Stimulated activated CD8-positive, alpha-beta memory T cell treated with anti-CD3 and anti-CD28 coated beads, Interleukin-4, amount 100 ng/mL, for 48 hours (primary cell): ENCODE data around the gene EFS.
A peak's percentile ranks its signal among the peaks of the same experiment; 100 is the strongest.
"Not testable (repeated sequence)": the region's sequence is repeated elsewhere in the genome, so short reads cannot be mapped to it uniquely, and the experiment has no call there.

Source experiments
- DNase-seq: peaks from one replicate; pipeline ENCODE4 v3.0.0-alpha.2; 2020

EFS gene

GRCh38 chr14:23399136-23399535, 34.2 kb upstream of the EFS start:
- no peak for DNase-seq

DNA sequence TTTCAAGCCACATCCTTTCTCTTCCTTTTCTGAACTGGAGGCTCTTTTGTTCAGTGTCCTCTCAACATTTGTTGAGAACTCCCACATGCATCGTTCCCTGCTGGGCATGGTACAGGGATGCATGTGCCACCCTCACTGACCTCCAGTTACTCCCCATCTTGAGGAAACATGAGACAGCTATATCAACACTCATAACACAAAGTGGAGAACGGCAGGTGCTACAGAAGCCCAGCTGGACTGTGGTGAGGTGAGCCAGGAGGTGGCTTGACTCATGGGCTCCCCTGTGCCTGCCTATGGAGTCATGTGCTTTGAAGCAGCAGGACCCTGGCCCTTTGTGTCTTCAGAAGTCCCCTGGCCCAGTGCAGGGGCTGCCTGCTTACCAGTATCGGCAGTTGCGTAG, 33.4 kb upstream of the EFS start:
- no peak for DNase-seq

GRCh38 chr14:23396781-23397407, 31.9 kb upstream of the EFS start:
- DNase-seq, result no peak

- no peak for DNase-seq
Observed at GRCh38 chr14:23396126-23396525, 31.2 kb upstream of the EFS start.

- no peak for DNase-seq
Observed at GRCh38 chr14:23392613-23393012, 27.6 kb upstream of the EFS start.

DNA sequence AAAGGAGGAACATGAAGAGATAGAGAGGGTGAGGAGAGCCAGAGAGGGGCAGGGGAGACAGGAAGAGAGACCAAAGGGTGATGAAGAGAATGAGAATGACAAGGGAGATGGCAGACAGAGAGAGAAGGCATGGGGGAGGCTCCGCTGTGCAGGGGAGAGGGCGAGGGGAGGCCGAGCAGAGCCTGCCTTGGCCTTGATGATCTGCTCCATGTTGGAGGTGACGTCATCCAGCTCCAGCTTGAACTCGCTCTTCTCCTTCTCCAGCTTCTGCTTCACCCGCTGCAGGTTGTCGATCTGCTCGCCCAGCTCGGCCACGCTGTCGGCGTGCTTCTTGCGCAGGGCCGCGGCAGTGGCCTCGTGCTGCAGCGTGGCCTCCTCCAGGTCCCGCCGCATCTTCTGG, 24.9 kb upstream of the EFS start:
- DNase-seq, result not testable (repeated sequence)

GRCh38 chr14:23389396-23389795, 24.4 kb upstream of the EFS start:
- no peak for DNase-seq

- no peak for DNase-seq
Observed at GRCh38 chr14:23388996-23389395, 24.0 kb upstream of the EFS start.

DNA sequence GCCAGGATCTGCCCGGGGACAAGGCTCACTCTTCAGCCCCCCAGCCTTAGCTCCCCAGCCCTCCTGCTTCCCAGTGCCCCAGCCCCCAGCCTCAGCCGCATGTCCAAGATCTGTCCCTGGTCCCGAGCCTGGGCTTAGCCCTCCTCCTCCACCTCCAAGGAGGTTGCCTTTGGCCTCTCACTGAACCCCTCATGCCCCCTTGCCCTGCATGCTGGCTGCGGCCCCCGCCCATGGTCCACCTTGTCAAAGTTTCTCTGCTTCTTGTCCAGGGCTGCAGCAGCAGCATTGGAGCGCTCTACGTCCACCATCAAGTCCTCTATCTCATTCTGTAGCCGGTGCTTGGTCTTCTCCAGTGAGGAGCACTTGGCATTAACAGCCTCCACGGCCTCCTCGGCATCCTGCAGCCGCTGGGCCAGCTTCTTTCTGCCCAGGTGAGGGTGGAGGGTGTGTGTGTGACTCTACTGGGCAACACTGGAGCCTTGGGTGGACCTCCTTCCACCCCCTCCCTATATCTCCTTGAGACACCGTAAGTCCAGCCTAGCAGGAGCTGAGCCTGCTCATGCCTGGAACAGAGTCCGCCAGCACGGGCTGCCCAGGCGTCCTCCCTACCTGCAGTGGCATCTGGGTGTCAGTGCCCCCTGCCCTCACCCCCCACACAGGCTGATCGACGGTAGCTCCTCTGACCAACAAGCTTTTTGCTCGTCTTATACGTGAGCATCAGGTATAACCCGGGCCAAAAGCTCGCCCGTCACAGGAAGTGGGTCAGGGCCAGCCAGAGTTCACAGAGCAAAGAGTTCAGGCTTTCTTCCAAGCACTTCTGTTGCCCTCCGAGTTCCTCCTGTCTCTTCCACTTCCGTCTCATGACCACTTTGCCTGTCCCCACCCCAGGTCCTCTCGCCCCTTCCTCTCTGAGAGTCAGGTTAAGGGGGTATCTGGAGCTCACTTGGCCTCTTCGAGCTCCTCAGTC, 23.2 kb upstream of the EFS start:
- DNase-seq, result no peak

GRCh38 chr14:23386999-23387398, 22.0 kb upstream of the EFS start:
- DNase-seq, result no peak

DNA sequence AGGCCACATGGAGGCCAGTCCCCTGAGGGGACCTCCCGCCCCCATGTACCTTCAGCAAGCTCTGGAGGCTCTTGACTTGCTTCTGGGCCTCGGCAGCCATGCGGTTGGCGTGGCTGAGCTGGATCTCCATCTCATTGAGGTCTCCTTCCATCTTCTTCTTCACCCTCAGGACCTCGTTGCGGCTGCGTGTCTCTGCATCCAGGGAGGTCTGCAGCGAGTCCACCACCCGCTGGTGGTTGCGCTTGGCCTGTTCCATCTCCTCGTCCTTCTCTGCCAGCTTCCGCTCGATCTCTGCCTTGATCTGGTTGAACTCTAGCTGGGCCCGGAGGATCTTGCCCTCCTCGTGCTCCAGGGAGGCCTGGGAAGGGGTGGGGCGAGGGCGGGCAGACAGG, 21.3 kb upstream of the EFS start:
- not testable (repeated sequence) for DNase-seq

DNA sequence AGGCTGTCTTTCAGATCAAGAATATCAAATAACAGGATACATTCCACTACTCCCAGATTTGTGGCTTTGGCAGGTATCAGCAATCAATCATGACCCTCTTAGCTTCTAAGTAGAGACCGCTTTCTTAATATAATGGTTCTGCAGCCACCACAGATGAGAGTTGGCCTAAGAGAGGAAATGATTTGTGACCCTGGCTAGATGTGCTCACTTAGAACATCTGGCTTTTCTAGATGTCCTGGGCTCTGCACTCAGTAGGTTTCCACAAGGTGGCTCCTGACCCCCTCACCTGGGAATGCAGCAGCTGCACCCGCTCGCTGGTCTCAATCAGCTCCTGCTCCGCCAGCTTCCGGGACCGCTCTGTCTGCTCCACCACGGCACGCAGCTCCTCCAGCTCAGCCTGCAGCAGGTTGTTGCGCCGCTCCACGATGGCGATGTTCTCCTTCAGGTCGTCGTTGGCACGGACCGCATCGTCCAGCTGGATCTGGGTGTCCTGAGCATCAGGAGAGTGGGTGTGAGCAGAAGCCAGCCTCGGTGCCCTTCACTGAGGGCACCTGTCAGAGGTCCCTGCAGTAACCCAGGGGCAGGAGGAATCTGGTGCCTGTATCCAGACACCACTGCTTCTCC, 20.8 kb upstream of the EFS start:
- DNase-seq, result no peak

GRCh38 chr14:23385244-23385641, 20.3 kb upstream of the EFS start:
- no peak for DNase-seq

DNA sequence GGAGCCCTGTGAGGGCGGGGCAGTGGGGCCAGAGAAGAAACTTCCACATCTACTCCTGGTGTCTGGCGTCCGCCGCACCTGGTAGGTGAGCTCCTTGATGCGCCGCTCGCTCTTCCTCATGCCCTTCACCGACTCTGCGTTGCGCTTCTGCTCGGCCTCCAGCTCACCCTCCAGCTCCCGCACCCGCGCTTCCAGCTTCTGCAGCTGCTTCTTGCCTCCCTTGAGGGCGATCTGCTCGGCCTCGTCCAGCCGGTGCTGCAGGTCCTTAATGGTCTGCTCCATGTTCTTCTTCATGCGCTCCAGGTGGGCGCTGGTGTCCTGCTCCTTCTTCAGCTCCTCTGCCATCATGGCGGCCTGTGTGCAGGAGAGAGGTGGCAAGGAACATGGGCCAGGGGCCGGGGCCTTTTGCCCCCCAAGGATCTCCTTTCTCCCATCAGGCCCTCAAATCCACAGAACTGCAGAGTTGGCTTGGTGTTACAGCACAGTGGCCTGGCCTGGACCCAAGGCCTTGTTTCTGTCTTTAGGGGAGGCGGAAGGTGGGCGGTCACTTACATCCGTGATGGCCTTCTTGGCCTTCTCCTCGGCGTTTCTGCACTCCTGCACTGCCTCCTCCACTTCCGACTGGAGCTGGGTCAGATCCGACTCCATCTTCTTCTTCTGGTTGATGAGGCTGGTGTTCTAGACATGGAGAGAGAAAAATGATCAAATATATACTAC, 19.6 kb upstream of the EFS start:
- DNase-seq, result no peak

- DNase-seq, result no peak
Observed at GRCh38 chr14:23382731-23383440, 17.9 kb upstream of the EFS start.

DNA sequence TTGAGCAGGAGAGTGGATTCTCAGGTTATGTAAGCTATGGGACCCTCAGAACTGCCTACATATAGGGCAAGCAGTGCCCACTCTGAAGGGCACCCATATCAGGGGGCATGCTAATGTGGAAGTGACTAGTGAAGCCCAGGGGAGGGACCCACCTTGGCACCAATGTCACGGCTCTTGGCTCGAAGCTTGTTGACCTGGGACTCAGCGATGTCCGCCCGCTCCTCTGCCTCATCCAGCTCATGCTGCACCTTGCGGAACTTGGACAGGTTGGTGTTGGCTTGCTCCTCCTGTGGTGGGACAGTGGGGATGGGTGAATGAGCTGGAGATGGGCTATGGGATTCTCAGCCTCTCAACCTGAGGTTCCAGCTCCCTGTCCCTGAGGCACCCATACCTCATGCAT, 17.3 kb upstream of the EFS start:
- no peak for DNase-seq

DNA sequence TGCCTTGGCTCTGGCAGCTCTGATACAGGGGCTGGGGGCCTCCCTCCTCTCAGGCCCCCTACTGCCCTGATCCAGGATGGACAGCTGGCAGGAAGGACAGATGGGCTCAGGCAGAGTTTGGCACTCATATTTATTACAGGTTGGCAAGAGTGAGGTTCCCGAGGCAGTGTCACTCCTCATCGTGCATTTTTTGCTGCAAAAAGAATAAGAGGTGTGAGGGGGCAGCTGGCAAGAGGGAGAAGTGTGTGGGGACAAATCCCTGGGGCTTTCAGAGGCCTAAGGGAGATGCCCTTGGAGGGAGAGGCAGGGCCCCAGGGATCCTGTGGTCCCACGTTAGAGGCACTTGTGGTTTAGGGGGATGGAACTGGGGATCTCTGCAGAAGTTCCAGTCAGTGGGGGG, 16.9 kb upstream of the EFS start:
- DNase-seq, result no peak

GRCh38 chr14:23380976-23381375, 16.0 kb upstream of the EFS start:
- DNase-seq, result no peak

GRCh38 chr14:23380197-23380914, 15.4 kb upstream of the EFS start:
- DNase-seq, result no peak

DNA sequence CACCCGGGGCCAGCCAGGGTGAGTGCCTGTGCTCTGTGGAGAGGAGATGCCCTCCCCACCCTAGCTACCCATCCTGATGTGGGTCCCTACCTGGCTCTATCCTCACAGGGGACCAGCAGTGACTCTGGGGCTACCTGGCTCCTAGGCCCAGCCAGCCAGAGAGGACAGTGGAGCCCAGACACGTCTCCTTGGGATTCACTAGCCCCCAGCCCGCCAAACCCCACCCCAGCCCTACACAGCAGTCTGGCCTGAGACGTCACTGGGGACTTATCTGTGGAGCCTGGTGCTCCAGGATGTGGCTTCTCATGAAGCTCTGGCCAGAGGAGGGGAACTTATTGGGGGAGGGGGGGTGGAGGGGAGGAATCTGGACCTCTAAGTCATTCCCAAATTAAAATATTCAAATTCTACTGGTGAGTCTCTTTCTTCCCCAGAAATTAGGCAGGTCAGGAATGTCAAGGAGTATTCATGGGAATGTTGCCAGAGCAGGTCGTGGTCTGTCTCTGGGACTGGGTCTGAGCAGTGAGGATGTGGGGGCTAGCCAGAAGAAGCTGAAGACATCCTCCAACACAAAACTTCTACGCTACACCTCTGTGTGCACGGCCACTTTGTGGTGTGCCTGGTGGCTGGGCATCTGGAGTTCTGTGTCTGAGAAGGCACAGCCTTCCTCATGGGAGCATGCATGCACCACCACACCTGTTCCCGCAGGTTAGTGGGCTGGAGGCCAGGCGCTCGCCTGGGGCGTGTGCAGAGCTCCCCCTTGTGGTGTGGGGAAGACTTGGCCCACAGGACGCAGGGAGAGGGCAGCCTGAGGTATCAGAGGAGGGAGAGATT, 14.6 kb upstream of the EFS start:
- DNase-seq, result peak; percentile 76

- DNase-seq, result no peak
Observed at GRCh38 chr14:23378612-23379220, 13.7 kb upstream of the EFS start.
